CD4-positive, alpha-beta T cell treated with Interleukin-21 for 1 hour (primary cell): ENCODE results near the gene CWC15.
"Not testable (repeated sequence)": the region's sequence is repeated elsewhere in the genome, so short reads cannot be mapped to it uniquely, and the experiment has no call there.

Source experiments
- DNase-seq: peaks from one replicate; pipeline ENCODE4 v3.0.0-alpha.2; 2020

The CWC15 gene

DNA sequence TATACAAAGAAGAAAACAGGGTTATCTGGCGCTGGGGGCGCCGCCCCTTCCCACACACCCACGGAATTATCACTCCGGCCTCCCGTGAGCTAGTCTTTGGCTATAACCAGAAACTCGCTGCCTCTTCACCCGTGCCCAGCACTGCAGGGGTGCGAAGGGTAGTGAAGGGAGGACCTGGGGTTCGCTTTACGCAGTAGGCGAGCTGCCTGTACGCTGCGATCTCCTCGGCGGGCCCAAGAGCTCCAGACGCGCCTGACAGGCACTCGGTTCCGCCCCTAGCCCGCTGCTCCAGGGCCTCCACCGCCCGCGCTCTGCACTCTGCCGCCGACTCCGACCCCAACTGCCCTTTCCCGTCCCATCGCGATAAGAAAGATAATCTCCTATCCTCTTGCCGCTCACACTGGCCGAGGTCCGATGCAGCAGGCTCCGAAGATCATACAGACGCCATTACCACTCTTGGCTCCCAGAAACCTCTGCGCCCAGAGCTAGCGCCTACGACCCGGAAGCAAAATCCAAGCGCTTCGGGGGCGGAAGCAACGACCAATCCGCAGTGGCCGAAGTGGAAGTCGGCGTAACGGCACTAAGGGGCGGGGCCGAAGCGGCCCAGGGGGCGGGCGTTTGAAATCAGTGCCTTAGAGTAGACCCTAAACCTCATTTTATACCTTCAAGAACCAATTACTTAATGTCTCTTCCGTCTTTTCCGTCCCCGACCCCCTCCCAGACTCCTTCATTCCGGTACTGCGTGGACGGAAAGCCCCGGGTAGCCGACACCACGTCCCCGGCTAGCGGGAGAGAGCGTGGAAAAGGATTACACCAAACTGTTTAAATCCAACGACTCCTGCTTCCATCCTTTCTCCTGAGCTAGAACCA is at the start of gene CWC15, which contains the start of gene KDM4D:
CWC15 (minus strand) TSS at position 458 of the 870 bp plus-strand sequence. CDS start 1,371 bp downstream, outside the sequence.
KDM4D (plus strand) TSS at position 611 of the 870 bp plus-strand sequence. CDS start 23,664 bp downstream, outside the sequence.
- peak; percentile 95 for DNase-seq

DNA sequence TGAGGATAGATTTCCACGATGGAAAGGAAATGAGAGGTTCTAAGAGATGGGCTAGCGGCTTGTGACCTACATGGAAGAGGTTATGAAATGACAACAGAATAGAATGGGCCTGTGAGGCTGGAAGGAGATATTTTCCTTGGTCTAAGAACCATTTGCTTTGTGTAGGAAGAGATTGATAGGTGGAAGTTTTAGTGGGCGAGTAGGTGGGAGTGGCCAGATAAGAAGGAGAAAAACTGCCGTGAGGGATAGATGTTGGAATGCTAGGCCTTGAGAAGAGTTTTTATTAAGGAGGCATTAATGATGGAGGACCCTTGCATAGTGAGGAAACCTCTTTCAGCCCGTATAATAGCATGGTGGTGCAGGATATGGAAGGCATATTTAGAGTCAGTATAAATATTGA is 48.1 kb upstream of the CWC15 start:
- DNase-seq: not testable (repeated sequence)

DNA sequence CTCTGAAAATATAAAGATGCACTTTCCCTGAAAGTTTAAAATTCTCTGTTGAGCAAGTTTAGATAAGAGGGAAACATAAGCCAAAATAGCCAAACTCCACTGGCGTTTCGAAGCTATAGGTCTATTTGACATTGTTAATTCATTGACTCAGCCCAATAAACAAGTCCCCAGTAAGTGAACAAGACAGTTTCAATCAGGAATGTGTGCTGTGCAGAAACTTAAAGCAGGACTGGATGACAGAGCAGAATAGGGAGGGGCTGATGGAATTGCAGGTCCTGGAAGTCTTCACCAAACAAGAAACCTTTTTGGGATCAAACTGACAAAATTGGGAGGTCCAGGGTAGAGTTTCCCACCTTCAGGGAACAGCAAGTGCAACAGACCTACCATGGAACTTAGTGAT is 42.8 kb upstream of the CWC15 start:
- DNase-seq: no peak

DNA sequence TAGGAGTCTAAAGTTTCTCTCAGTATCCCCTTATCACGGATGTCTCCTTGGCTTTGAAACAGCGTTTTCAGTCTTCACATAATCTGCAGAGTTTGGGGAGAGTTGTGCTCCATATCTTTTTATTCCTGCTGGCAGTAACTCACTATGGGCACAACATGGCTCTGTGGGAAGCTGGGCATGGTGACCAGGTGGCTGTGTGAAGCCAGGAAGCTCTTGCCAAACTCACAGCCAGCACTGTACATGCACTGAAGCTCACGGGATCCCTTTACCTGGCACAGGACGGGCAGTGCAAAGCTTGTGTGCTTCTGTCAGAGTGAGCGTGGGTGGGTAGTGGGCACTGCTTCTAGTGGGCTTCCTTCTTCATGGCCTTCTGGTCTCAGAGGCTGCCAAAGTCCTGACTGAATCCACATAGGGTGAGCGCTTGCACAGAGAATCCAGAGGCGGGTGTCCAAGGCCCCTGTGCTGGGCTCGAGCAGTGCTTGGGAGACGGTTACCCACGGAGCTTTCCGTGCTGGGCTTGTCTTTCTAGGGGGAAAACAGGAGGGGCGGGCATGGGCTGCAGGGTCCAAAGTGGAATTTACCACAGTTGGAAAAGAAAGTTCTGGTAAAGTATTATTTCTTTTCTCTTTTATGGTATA is 40.9 kb upstream of the CWC15 start:
- DNase-seq: no peak

DNA sequence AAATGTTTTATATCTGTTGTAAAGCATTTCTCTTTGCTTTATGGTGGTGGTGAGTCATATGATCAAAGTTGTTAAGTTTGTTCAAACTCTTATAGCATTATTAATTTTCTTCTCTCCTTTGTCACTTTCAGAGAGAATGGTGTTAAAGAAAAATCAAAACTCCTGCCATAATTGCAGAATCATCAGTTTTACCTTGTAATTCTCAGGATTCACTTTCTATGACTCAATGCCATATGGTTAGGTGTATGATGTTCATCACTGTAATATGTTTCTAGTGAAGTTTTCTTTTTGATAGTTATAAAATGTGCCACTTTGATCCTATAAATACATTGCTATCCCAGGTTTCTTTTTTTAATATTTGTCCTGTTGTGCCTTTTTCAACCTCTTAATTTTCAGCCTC is 38.0 kb upstream of the CWC15 start:
- DNase-seq: no peak

DNA sequence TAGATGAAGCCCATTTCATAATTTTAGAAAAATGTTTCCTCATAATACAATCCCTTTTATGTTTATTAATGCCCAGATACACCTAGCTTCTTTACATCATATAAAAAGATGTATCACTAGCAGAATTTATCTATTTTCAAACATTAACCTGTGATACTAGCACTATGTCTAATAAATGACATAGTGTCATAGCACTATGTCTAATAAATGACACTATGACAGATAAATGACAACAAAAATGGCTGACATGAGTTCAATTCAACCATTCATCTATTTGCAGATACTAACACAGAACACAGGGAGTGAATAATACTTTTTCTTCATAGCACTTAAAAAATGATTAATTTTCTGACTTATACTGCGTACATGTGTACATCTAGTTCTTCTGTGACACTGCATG is 32.3 kb upstream of the CWC15 start:
- no peak for DNase-seq

DNA sequence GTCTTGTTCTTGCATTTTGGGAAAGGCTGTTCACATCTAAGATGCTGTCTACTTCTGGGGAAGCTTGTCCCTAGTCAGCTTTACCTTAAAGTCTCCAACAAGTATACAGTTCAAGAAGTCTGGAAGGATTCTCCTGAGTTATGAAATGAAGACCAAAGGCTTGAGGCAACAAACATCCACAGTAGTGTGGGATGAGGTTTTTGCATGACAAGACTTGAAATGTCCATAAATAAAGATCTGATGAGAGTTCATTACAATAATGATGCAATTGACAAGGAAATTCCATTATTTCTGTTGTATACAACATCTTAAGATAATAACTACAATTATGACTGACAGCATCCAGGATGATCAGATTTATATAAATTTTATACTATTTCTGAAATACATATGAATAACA is 30.4 kb upstream of the CWC15 start:
- DNase-seq: no peak

DNA sequence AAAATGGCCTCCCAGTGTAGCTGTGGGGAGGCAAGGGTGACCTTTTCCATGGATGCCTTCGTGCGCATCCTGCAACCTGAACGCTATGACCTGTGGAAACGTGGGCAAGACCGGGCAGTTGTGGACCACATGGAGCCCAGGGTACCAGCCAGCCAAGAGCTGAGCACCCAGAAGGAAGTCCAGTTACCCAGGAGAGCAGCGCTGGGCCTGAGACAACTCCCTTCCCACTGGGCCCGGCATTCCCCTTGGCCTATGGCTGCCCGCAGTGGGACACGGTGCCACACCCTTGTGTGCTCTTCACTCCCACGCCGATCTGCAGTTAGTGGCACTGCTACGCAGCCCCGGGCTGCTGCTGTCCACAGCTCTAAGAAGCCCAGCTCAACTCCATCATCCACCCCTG is 24.9 kb upstream of the CWC15 start:
- DNase-seq: no peak

DNA sequence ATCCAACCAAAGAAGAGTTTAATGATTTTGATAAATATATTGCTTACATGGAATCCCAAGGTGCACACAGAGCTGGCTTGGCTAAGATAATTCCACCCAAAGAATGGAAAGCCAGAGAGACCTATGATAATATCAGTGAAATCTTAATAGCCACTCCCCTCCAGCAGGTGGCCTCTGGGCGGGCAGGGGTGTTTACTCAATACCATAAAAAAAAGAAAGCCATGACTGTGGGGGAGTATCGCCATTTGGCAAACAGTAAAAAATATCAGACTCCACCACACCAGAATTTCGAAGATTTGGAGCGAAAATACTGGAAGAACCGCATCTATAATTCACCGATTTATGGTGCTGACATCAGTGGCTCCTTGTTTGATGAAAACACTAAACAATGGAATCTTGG is 24.1 kb upstream of the CWC15 start:
- no peak for DNase-seq

DNA sequence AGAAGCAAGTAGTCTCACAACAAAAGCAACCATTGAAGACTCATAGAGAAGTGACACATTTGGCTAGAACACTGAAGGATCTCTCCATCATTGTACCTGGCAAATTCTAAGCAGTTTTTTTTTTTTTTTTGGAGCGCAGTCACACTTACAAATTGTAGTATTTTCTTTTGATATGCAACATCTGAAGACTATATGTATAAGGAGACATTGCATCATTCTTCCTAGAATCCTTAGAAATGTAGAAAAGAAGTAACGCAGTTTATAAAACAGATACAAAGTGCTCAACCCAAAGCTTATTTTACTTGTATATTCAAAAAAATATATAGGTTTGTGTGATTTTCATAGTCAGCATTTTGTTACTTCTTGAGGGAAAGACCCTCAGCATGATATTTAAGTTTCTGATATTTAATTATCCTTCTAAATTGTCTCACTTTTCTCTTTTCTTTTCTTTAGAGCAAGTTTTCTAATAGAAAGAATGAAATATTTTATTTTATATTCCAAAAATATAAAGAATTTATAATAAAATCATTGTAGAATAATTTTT is 20.1 kb upstream of the CWC15 start:
- DNase-seq: no peak

DNA sequence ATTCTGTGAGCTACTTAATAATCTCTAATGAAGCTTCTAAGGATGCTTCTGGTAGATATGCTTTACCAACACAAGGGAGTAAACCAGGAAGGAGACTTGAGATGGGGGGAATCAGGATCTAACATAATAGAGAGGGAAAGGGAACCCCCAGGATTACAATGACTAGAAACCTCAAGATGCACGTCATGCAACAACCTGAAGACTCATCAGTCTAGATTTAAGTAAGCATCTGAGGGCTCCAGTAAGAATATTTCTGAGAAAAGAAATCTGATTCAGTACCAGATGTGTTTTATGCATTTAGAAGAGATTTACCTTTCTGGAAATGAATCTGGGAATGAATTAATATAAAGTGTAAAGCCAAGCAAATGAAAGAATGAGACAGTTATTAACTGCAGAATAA is 15.4 kb upstream of the CWC15 start:
- DNase-seq: no peak

DNA sequence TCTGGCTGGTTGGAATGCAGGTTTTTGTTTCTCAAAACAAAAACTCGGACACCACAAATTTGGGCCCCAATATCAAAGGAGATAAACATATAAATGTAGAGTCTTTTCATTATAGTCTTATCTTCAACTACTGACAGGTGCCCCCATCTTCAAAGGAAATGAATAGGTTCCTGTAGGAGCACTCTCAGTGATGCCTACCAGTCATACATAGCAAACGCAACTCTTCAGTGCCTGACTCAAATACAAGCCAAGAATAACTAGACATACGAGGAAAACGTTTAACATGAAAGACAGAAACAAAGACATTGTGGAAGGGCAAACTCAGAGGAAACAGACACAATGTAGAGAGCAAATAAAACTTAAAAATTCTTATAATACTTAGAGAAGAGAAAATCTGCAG is 14.0 kb upstream of the CWC15 start:
- no peak for DNase-seq

DNA sequence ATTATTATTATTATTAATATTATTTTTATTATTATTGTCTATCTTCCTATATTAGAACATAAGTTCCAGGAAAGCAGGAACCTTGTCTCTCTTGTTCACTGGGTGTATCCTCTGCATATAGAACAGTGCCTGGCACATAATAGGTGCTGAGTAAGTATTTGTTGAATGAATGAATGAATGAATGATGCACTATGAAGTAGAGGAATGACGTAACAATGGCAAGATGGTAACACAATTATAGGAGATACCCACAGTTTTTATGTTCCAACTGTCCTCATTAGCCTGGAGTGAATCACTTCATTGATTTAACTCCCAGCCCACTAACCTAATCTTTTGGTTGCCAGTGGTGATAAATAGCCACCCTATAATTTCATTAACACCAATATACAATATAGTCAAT is 2.2 kb upstream of the CWC15 start:
- DNase-seq: no peak

DNA sequence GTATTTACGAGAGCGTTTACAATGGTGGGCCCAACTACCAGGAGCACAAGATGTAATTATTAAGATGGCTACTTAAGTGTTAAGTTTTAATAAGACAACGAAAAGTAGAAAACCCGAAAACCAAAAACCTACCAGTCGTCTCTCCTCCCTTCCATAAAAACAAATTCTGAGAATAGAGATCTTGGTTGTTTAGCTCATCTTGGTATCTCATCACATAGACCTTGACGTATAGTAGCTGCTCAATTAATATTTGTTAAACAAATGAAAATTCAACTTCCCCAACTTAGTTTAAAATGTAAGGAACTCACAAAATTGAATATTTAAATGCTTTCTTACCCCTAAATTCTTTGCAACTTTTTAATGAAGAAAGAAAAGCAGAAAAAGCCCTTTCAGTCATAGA is 822 bp upstream of the CWC15 start:
- no peak for DNase-seq

DNA sequence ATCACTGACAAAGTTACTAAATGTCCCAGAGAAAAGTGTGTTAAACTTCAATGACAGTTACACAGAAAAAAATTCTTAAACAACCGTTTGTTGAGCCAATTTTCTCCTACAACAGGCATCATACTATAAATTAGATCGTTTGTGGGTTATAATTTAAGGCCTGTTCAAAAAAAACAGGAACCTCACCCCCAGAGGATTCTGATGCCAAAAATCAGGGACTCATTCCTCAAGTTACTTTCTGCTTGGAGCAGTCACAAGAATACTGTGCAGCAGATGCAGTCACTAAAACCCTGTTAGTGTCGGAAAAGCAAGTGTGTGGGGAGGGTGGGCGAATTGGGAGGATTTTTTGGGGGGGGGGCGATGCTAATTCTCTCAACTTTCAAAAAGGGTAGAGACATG is 657 bp downstream of the CWC15 start:
- no peak for DNase-seq

DNA sequence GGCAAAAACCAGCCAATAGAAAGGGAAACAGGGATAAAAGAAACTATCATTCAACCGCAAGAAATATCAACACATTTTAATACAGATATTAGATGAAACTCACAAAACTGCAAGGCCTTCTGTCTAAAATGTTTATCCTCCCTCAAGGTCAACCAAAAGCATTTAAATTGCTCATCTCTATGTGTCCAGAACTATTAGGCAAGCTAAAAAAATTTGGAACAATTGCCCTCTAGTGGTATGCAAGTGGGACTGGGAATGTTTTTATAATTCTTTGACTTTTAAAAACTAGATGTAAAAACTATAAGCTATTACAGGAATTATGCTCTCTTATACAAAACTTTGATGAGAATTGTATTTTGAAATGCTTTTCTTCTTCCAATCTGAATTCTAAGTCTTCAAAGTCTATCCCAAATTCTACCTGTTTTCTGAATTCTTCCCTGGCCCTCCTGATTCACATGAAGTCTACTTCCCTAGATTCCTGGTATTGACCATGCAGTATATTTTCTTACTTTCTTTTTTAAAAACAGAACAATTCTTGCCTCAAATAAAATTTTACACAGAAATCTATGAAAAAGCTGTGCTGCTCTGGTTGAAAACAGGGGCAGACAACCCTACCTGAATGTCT is 4.9 kb downstream of the CWC15 start:
- DNase-seq: no peak

DNA sequence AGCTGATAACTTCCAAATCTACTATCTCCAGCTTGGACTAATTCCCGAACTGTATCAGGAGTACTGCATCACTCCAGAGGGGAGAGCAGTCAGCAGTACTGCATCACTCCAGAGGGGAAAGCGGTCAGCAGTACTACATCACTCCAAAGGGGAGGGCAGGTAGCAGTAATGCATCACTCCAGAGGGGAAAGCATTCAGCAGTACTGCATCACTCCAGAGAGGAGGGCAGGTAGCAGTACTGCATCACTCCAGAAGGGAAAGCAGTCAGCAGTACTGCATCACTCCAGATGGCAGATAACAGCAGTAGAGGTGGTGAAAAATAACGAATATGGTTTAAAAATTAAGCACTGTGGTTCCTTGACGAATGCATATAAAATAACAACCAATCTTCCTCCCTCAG is 8.4 kb downstream of the CWC15 start:
- no peak for DNase-seq

DNA sequence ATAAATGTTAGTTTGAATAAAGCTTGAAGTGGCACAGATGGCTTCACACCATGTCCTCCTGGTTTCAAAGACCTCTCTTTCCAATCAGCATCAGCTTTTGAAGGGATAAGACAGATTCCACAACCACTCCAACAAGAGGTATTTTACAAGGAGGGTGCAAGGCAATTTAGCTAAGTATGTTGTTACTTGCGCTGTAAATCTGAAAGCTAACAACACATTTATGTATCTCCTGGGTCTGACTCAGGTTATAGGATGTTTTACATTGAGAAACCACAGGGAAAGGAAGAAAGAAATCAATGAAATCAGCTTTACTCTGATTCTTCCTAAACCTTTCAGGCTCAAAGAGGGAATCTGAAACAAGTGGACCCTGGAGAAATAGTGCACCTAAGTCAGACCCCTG is 12.1 kb downstream of the CWC15 start:
- DNase-seq: no peak

DNA sequence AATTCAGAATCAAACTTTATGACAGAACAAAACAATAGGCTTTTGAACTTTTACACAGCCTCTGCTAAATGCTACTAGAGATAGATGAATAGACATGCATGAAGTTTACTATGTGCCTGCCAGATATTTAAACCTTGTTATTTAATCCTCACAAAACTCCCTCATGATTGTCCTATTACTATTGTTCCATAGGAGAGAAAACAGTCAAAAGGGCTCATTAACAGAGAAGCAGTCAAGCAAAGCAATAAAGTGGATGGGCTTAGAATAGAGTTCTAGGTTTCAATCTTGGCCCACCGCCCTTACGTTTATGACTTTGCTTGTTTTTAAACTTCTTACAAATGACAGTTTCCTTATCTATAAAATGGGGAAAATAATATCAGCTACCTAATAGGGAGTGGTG is 12.9 kb downstream of the CWC15 start:
- no peak for DNase-seq

DNA sequence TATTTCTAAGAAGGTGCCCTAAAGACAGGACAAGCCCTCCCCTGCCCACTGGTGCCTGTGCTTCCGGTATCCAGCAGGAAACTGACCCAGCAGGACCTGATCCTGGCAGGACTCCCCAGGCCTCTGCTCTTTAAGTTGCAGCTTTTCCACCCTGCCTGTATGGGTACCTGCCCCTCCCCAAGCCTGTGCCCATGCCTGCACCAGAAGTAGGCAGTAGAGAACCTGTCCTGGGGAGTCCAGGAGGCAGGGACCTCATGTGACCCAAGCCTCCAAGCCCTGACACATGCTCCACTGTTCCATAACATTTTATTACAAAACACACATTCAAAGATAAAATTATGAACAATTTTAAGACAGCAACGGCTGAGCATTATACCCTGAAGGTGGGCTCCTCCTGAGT is 14.2 kb downstream of the CWC15 start:
- no peak for DNase-seq

DNA sequence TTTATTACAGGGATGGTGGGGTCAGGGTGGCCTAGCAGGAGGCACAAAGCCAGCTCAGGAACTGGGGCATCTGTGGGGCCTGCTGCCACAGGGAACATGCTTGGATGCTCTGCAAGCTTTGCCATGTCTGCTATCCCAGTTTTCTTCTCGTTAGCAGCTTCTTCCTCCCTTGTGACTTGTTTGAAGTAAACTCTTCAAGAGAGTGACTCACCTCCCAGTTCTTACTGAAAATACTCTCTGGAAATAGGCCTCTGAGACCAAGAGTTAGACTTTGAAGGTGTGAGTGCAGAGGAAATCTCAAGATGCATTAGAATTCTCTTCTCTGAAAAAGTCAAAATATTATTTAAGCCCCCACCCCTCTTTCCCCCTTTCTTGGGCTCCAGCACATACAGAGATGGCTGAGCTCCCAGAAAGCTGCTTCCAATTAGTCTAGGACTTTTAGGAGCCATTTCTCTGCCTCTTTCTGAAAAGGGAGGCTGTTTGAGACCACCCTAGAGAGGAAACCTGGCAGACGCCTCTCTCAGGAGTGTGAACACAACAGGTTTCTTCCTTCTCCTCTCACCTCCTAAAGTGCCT is 15.1 kb downstream of the CWC15 start:
- DNase-seq: no peak

DNA sequence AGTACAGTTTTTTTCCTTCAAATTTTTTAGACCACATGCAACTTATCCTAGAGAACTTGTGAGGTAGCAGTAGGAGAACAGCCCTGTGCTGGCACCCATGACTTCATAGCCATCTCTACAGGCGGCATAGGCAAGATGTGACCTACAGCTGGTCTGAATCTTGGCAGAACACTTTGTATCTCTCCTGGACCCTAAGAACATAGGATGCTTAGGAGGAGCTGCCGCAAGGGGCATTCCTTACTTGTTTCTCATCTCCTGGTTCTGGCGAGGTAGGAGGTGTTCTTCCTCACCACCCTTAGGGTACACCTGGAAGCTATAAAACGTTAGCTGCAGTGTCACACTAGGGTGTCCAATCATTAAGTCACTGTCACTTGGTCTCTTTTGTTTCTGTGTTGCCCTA is 16.4 kb downstream of the CWC15 start:
- no peak for DNase-seq

DNA sequence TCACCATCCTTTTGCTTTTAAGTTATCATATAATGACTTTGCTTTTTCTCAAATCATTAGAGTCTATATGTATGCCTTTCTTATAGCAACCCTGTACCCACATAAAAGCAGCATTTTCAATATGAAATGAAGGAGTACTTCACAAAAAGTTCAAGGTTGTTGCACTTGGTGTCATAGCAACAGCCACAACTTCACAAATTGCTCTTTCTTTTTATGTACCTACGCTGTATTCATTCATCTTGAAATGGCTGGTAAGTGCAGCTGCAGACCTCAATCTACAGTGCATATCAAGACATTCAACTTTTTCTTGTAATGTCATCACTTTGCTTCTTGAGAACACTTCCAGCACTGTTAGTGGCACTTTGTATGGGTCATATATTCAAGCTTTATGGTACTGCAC is 18.6 kb downstream of the CWC15 start:
- DNase-seq: no peak
